ENCODE measurements around the gene FHOD3. TPM values are rescaled to one million over a fixed set of nuclear protein-coding genes. Genes with fewer than 3 reads are reported as not detected.

Gene FHOD3
- total and polyA plus RNA-seq, 2 of the 8 experiments (the other 6 are each of a cell fraction or from before 2014, with no cell fraction given): 9.7 to 10.5 TPM

DNA sequence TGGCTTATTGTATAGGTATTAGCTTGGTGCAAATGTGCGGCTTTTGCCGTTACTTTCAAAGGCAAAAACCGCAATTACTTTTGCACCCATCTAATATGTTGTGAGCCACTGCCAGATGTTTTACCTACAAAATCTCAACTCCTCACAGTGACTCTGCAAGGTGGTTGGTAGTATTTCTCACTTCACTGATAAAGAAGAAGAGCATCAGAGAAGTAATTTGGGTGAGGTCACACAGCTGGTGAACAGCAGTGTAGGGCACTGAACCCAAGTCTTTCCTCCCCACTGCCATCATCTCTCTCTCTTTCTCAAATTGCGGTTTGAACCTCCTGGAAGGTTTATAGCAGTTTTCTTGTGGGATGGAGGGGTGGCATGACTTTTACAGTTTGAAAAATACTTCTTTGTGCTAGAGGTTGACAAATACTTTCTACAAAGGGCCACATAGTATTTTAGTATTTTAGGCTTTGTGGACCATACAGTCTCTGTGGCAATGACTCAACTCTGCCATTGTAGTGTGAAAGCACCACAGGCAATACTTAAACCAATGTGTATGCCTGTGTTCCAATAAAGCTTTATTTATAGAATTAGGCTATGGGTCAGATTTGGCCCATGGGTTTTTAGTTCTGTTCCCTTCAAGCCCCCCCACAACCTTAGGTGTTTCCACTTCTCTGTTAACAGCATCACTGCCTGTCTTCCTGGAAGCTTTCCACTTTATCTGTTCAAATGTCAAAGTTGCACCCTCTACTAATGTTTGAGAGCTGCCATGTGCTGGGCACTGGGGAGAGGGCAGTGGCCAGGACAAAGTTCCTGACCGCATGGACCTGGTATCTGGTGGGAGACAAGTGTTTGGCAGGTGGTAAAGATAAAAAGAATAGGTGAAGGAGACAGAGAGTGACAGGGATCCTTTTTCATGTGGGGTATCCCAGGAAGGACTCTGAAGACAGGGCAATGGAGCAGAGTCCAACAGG, 30.1 kb downstream of the FHOD3 start:
- 72% methylated on average over 5 of the region's 5 CpGs; no CpG with 5 or more reads in 1 of the 2 experiments for WGBS, 2 experiments (ENCODE audit: extremely low coverage in 1 of 2, insufficient coverage in 1 of 2, insufficient read length in 1 of 2, insufficient replicate concordance in 2 of 2, low coverage in 1 of 2, low lambda C conversion rate in 2 of 2, missing lambda C conversion rate in 1 of 2)
- Histone ChIP-seq H3K23ac (ENCODE audit: insufficient read length) (no peak overlapping the region), H2BK120ac (replicated peaks; ENCODE audit: low read depth, low read length) (no peak overlapping the region), H2AFZ (ENCODE audit: low read length) (no peak overlapping the region), H2BK5ac (ENCODE audit: low read depth, low read length) (no peak overlapping the region), H3K56ac (replicated peaks; ENCODE audit: insufficient read length, low read depth, low read length) (no peak overlapping the region), H4K8ac (ENCODE audit: extremely low read depth, insufficient read depth, low read length) (no peak overlapping the region), H3K79me2 (ENCODE audit: control insufficient read depth in 1 of 2, insufficient read depth in 2 of 2, low read length in 2 of 2) (no peaks in the 10 kb centered on the region), H4K5ac (ENCODE audit: insufficient read length, low read depth, low read length) (no peak overlapping the region), H3K14ac (ENCODE audit: insufficient read length) (no peak overlapping the region), H3K27me3 (replicated peaks in 1 of 4; ENCODE audit: control insufficient read depth in 3 of 4, extremely low read depth in 1 of 4, insufficient read depth in 3 of 4, low read length in 3 of 4) (no peaks in the 10 kb centered on the region), H3K36me3 (ENCODE audit: control insufficient read depth in 2 of 4, insufficient read depth in 4 of 4, low read length in 3 of 4) (no peaks in the 10 kb centered on the region), H3K4me2 (ENCODE audit: insufficient read depth in 1 of 2, low read depth in 2 of 2, low read length in 2 of 2) (no peak overlapping the region), H4K20me1 (replicated peaks in 1 of 2; ENCODE audit: control insufficient read depth in 1 of 2, insufficient read depth in 2 of 2, low read length in 2 of 2) (peaks cover 0 to 2% of the 10 kb centered on the region in 2 experiments), H3K18ac (ENCODE audit: extremely low read depth, low read length) (no peak overlapping the region), H2AK5ac (ENCODE audit: low read depth, low read length) (no peak overlapping the region), H3K9me3 (ENCODE audit: insufficient read depth in 2 of 2, low read depth in 1 of 2, low read length in 1 of 2) (no peaks in the 10 kb centered on the region), H2BK15ac (ENCODE audit: low read length) (no peak overlapping the region), H3K4ac (replicated peaks; ENCODE audit: insufficient read length, low read depth, low read length) (no peak overlapping the region), H3K79me1 (ENCODE audit: low read depth, low read length) (peaks cover under 1% of the 10 kb centered on the region), H3K4me3 (ENCODE audit: extremely low read depth in 1 of 4, insufficient read depth in 2 of 4, low read depth in 3 of 4, low read length in 4 of 4) (no peak overlapping the region), H3K9ac (replicated peaks in 1 of 4; ENCODE audit: extremely low read depth in 1 of 4, low read depth in 3 of 4, low read length in 3 of 4) (no peak overlapping the region), H3K4me1 (replicated peaks in 1 of 4; ENCODE audit: control insufficient read depth in 3 of 4, insufficient read depth in 4 of 4, low read length in 3 of 4) (peaks cover 3 to 13% (median 9%) of the 10 kb centered on the region in 4 experiments), H2BK20ac (ENCODE audit: low read length) (no peak overlapping the region), H3K23me2 (ENCODE audit: low read depth, low read length) (no peaks in the 10 kb centered on the region), H3K27ac (ENCODE audit: low read depth, low read length) (no peak overlapping the region), H4K91ac (replicated peaks; ENCODE audit: insufficient read length, low read length) (no peak overlapping the region), H2BK12ac (ENCODE audit: low read depth, low read length) (no peak overlapping the region)
- no peak for TF ChIP-seq PHF8 (conservative IDR thresholded peaks at IDR 0.05; ENCODE audit: low read depth, low read length)
- no peak for TF ChIP-seq POLR2AphosphoS5 (IDR thresholded peaks at IDR 0.05; ENCODE audit: low read depth, low read length)
- TF ChIP-seq E2F6 (IDR thresholded peaks at IDR 0.05): no peak
- FAIRE-seq (no peak), DNase-seq (ENCODE audit: low read depth in 1 of 2, low spot score in 2 of 2) (no peak)
- ChIA-PET POLR2A (ENCODE audit: partially characterized antibody) (no interaction called here), CTCF (ENCODE audit: partially characterized antibody) (interaction anchor here (1.0 kb wide), 1 partner anchor 85 kb away, joined by 3 read pairs; no protein-coding TSS in a partner anchor)
